KBM-7 (cell line): ENCODE data around the gene ALOXE3.

Experiments used
- DNase-seq: peaks from one replicate; pipeline ENCODE4 v3.0.0-alpha.2; 2015
- in situ Hi-C: fragments of 300-500 bp; cut with MboI; formaldehyde crosslinking; loops from 2 replicates; pipeline ENCODE4 v1.14.3; 2020; ENCODE audit warnings: low sequenced_read_pairs, low pct_unique_long_range_greater_than_20kb, mixed read lengths

The ALOXE3 gene

GRCh38 chr17:8046306-8046928 lies 71.9 kb downstream of the ALOXE3 start:
- DNase-seq = no peak
- in situ Hi-C loops = no loop called here
